Adrenal gland (tissue), 12 donors: ENCODE measurements around the gene CCDC70. TPM values are rescaled to one million over a fixed set of nuclear protein-coding genes. Genes with fewer than 3 reads are reported as not detected.

Experiments used
- DNase-seq, 7 donors: peaks; one replicate each; pipeline ENCODE4 v3.0.0-alpha.2; 2019 to 2020
- H3K27ac ChIP-seq, 5 donors: fragments of 200-600 bp; sonication (generic) in 4 of 5; 1 replicate in 3 of 5; 2 replicates in 2 of 5; pipeline versions ENCODE4 v1.5.1 to v1.8.0; 2016 to 2020; ENCODE audit warnings: mild to moderate bottlenecking in 1 of 5
- H3K27me3 ChIP-seq: fragments of 200-600 bp; 2 replicates; pipeline ENCODE4 v1.8.0; 2021
- H3K36me3 ChIP-seq, 2 donors: fragments of 200-600 bp; replicated peaks in 1 of 2; 1 replicate in 1 of 2; 2 replicates in 1 of 2; pipeline versions ENCODE4 v1.5.1 to v1.8.0; 2018 to 2022
- H3K4me1 ChIP-seq, 2 donors: fragments of 200-600 bp; replicated peaks in 1 of 2; 1 replicate in 1 of 2; 2 replicates in 1 of 2; pipeline versions ENCODE4 v1.5.1 to v1.8.0; 2018 to 2021
- H3K4me3 ChIP-seq, 4 donors: fragments of 200-600 bp; sonication (generic) in 3 of 4; one replicate each; pipeline ENCODE4 v1.5.1; 2016 to 2018
- H3K9me3 ChIP-seq, 3 donors: fragments of 200-600 bp; sonication (generic) in 1 of 3; replicated peaks in 1 of 3; 1 replicate in 2 of 3; 2 replicates in 1 of 3; pipeline versions ENCODE4 v1.5.1 to v1.8.0; 2016 to 2021
- POLR2A ChIP-seq, 2 donors: fragments of 450-650 bp; IDR thresholded peaks; one replicate each; pipeline ENCODE4 v1.6.1; 2017; ENCODE audit warnings: antibody characterized with exemption in 2 of 2, mild to moderate bottlenecking in 2 of 2, moderate library complexity in 1 of 2
- WGBS, 4 donors: extraction: QIAGEN DNeasy Blood & Tissue Kit in 2 of 4; methylation state at CpG; one replicate each; pipeline versions ENCODE4 v1.1.5 to v1.1.7; 2013 to 2017; 5-methylcytosine and 5-hydroxymethylcytosine counted together
- intact Hi-C, 2 donors: fragments of 100-400 bp; cut with DNase I; formaldehyde crosslinking; loops; one replicate each; pipeline versions ENCODE4 v1.14.1 to v1.15.0; 2022 to 2023
- polyA plus RNA-seq, 3 donors: library from polyadenylated mRNA; stranded (reverse); fragments of 200-250 nt in 2 of 3; fragments of 350-450 nt in 1 of 3; fragmentation: Illumina TruSeq in 1 of 3; extraction: RNeasy Lipid Tissue Mini Kit (QIAGEN cat#74804) in 1 of 3; gene quantifications; one replicate each; pipeline ENCODE4 v1.2.3, GENCODE V29; 2013 to 2014
- total RNA-seq, 9 donors: library from RNA; depleted of rRNA in 4 of 9; stranded (reverse); fragments of >200 nt in 4 of 9; fragments of 120-200 nt in 1 of 9; fragmentation: NEBNext Ultra II Directional in 1 of 9; extraction: Animal tissue kit (Norgen Biotek cat#: 25700) in 1 of 9; gene quantifications; one replicate each; pipeline versions ENCODE4 v1.1.0 to v1.2.4, GENCODE V29; 2013 to 2023
- TF ChIP-seq, protein P1 (sequence below), 6 experiments: fragments of 450-650 bp in 4 of 6; fragments of 200-600 bp in 2 of 6; sonication (generic) in 1 of 6; IDR thresholded peaks; 1 replicate in 5 of 6; 2 replicates in 1 of 6; pipeline versions ENCODE4 v1.5.1 to v1.8.0; 2016 to 2021; ENCODE audit warnings: antibody characterized with exemption in 6 of 6, mild to moderate bottlenecking in 2 of 6, moderate library complexity in 1 of 6
- donor health status: healthy with polysubstance abuse.
- donor health status: Bipolar disorder and iron deficiency.
- donor health status: DM: yes; HTN: yes; CAD: no.
- donor health status: DM: no; HTN: no; CAD: no.
- donor health status: DM: no; HTN: no; CAD: no.
- donor health status: DM: yes; HTN: yes; CAD: no.

The CCDC70 gene
- total and polyA plus RNA-seq, 12 donors, result not detected

DNA sequence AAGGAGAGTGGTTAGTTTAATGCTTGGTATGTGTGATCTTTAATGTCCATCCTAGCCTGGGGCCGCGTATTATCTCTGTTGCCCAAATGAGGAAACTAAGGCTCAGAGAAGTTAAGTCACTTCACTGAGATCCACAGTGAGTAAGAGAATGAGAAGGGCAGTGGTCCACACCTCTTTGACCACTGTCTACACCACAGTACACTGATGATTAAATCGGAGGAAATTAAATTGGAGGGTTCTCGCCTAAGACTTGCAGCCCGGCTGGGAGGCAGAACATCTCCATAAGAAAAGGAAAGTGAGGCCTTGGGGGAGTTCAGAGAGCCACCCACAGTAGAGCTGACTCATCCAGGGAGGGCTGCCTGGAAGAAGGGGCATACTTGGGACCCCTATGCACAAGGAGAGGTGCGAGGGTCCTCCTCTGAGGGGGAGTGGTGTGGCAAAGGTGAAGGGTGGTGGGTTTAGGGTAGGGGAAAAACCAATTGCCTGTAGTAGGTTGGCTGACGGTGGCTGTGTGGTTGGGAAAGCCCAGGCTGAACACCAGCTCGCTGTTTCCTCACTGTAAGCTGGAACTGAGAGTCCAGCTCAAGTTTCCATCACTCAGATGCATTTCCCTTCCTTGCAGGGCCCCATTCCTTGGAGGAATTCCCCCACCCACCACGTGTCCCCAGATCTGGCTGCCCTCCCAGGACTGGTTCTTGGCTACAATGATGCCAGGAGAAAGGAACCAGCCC, 42.8 kb upstream of the CCDC70 start:
- WGBS, 4 donors, result 71 to 82% (median 77%) methylated on average over 8 to 9 of the region's 9 CpGs
- DNase-seq, result no peak
- Histone ChIP-seq H3K4me1 (peaks cover 0 to 9% of the 10 kb centered on the region in 2 donors), H3K27ac (no peak overlapping the region), H3K27me3 (no peaks in the 10 kb centered on the region), H3K36me3 (no peaks in the 10 kb centered on the region), H3K4me3 (no peak overlapping the region), H3K9me3 (no peaks in the 10 kb centered on the region)
- TF ChIP-seq POLR2A (IDR thresholded peaks at IDR 0.05), result no peak
- TF ChIP-seq, protein P1, sequence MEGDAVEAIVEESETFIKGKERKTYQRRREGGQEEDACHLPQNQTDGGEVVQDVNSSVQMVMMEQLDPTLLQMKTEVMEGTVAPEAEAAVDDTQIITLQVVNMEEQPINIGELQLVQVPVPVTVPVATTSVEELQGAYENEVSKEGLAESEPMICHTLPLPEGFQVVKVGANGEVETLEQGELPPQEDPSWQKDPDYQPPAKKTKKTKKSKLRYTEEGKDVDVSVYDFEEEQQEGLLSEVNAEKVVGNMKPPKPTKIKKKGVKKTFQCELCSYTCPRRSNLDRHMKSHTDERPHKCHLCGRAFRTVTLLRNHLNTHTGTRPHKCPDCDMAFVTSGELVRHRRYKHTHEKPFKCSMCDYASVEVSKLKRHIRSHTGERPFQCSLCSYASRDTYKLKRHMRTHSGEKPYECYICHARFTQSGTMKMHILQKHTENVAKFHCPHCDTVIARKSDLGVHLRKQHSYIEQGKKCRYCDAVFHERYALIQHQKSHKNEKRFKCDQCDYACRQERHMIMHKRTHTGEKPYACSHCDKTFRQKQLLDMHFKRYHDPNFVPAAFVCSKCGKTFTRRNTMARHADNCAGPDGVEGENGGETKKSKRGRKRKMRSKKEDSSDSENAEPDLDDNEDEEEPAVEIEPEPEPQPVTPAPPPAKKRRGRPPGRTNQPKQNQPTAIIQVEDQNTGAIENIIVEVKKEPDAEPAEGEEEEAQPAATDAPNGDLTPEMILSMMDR (IDR thresholded peaks at IDR 0.05), result no peak
- intact Hi-C loops, result no loop called here

DNA sequence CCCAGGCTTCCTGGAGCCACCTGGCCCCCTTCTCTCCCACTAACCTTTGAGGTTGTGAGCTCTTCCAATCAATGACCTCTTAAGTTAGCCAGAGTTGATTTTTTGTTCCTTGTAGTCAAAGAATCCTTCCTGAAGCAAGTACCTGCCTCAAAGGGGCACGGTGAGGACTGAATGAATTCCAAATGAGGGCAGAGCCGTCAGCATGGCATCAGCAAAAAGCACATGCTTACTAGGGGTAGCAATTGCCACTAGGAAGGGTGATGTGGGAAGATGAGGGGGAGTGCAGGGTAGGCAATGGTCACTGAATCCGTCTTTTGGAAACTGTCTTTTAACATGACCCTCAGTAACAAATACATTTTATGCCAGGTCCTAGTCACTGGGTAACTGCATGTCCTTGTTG, 42.2 kb upstream of the CCDC70 start:
- intact Hi-C loops, result no loop called here
- H3K27ac ChIP-seq, result no peak overlapping the region
- no peak for DNase-seq
- no peaks in the 10 kb centered on the region for H3K27me3 ChIP-seq
- no peaks in the 10 kb centered on the region for H3K9me3 ChIP-seq
- peaks cover 0 to 9% of the 10 kb centered on the region in 2 donors for H3K4me1 ChIP-seq
- 90 to 92% (median 90%) methylated on average over 3 of the region's 3 CpGs for WGBS, 4 donors
- no peaks in the 10 kb centered on the region for H3K36me3 ChIP-seq
- H3K4me3 ChIP-seq, result no peak overlapping the region
- no peak for TF ChIP-seq POLR2A (IDR thresholded peaks at IDR 0.05)
- TF ChIP-seq, protein P1 (IDR thresholded peaks at IDR 0.05), result no peak

DNA sequence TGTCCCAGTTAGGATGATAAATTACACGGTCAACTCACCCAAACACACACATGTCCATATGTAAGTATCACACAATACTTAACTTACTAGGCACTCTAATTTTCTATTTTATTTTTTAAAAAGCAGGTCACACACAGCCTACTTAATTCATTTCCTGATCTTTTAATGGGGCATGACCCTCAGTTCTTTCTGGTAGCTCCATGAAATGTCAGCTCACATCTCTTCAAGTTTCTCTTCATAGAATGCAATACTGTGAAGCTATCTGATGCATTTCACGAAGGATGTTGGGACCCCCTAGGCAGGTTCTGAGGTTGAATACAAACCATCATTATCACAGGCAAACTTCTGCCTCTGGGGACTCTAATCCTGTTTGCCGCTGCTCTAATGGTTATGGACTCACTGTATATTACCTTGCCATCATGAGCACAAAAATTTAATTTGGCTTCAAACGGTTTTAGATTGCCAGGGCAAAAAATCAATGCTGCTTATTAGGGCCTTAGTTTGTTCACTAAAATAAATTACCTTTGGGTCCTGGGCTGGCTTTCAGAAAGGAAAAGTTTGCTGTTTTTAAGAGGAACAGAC, 41.7 kb upstream of the CCDC70 start:
- intact Hi-C loops, result no loop called here
- TF ChIP-seq, protein P1 (IDR thresholded peaks at IDR 0.05), result no peak
- TF ChIP-seq POLR2A (IDR thresholded peaks at IDR 0.05), result no peak
- Histone ChIP-seq H3K27me3 (no peaks in the 10 kb centered on the region), H3K4me1 (peaks cover 0 to 8% of the 10 kb centered on the region in 2 donors), H3K9me3 (no peaks in the 10 kb centered on the region), H3K36me3 (no peaks in the 10 kb centered on the region), H3K27ac (no peak overlapping the region), H3K4me3 (no peak overlapping the region)
- DNase-seq, result no peak
- WGBS, 4 donors, result 71 to 81% (median 77%) methylated on average over 4 of the region's 4 CpGs

DNA sequence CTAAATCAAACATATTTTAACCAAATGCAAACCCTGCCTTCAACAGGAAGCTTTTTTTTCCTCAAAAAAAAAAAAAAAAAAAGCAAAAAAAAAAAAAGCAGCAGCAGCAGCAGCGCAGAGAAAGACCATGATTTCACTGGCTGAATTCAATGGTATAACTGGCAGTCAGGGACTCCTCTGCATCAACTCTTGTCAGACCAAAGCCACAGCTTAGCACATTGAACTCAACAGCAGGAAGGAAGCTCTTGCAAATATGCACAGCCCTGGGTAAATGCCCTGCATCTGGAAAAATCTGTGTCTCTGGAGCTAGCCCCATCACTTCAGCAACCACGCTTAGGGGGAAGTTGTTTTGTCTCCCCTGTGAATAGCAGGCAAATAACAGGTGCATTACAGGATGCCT, 40.2 kb upstream of the CCDC70 start:
- no peak overlapping the region for H3K27ac ChIP-seq
- intact Hi-C loops, result no loop called here
- H3K36me3 ChIP-seq, result no peaks in the 10 kb centered on the region
- no peak for TF ChIP-seq POLR2A (IDR thresholded peaks at IDR 0.05)
- TF ChIP-seq, protein P1 (IDR thresholded peaks at IDR 0.05), result no peak
- peaks cover 0 to 17% of the 10 kb centered on the region in 2 donors for H3K4me1 ChIP-seq
- no peaks in the 10 kb centered on the region for H3K27me3 ChIP-seq
- H3K4me3 ChIP-seq, result no peak overlapping the region
- no peak for DNase-seq
- no peaks in the 10 kb centered on the region for H3K9me3 ChIP-seq
- 56 to 79% (median 67%) methylated on average over 2 of the region's 2 CpGs for WGBS, 4 donors
